ENCODE results near the gene AMER2.
"Not testable (repeated sequence)": the region's sequence is repeated elsewhere in the genome, so short reads cannot be mapped to it uniquely, and the experiment has no call there.

Gene AMER2

DNA sequence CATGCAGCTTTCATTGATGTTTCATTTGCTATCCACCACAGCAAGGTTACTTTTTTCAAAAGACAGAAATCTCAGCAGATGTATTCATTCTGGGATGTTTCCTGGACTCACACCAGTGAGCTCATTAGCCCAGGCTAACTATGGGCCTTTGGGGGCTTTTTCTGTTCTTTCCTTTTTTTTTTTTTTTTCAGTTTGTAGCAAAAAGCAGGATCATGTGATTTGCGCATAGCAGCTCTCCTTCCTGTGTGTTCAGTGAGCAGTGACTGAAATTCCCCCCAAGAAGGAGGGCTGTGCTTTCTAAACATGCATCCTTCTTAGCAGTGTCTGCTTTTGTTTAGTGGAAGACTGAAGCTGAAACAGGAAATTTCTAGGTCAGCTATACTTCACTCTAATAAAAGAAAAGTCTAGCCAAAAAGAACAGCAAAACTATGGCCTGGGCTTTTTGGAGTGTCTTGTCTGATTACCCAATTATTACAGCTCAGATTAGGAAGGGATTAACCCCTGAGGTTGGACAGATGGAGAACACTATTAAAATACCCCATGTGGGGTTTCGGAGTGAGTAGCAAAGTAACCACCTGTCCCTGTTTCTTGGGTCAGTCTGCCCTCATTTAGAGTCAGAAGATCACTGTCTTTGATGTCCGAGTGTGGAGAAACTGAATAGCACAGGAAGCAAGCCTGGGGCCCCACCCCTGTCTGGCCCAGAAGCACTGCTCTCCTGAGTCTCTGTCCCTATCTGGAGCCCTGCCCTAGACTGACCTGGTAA lies 8.9 kb upstream of the AMER2 start:
- DNase-seq: no peak

DNA sequence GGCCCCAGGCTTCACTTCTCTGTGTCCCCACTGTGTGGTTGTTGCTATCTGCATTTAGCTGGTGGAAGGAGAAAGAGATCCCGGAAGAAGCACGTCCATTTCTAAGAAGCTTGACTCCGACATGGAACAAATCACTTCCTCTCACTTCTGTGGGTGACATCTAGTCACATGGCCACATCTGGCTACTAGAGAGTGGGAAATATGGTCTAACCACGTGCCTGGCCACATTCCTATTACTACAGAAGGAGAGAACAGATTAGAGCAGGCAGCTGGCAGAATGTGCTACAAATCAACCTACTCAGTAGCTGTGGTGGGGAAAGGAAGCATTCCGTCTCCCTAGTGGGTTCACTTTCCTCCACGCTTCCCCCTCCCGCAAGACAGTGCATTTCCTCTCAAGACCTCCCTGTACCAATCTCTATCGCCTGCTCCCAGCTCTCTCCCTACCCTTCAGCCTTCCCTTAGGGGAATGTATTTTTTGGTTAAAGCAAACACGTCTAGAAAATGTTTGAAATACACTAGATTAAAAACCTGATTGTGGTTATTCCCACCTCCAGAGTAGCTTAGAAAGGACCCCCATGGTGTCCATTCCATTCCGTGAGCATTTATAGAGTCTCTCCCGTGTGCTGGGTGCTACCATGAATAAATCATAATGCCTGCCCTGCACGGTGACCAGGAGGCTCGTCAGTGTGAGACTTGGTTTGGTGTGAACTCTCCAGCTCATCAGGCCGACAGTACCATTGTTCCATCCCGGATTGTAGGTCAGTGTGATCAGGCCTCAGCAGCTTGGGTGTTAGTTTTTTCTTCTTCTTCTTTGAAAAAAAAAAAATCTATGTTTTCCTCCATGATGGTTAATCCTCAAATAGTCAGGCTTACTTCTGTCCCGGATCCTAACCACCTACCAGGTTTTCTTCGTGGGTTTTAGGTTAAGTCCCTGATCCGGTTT lies 8.0 kb upstream of the AMER2 start:
- no peak for DNase-seq

DNA sequence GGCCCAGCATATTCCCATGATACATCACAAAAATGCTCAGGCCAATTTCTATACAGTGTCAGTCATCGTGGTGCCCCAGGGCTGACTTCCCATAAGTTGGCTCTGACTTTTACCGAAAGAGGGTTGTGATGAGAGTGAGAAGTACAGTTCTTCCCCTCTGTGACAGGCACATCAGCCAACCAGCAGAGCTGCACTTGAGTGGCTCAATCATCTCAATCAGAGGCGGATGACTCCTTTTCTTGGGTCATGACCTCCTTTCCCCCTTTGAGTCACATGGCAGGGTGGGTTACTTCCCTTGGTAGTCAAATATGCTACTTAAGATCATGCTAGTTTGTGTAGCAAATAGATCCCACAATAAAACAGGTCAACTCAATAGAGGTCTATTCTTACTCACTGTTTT lies 6.9 kb upstream of the AMER2 start:
- DNase-seq: no peak

DNA sequence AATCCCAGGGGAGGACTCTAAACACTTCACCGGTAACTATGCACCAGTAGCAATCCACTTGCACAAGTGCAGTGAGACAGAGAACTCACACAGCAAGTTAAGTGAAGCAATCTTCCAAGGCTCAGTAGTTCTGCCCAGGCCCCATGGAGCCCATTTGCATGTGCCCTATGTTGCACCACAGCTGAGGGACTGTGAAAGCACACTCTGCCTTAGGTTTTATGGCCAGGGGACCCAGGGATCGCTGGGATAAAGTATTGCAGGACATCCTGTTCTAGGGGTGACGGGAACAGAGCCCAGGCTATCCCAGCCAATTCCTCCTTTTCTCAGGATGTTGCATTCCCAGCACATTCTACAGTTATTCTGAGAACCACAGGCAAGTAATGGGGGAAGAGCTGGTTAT lies 6.0 kb upstream of the AMER2 start:
- DNase-seq: no peak

DNA sequence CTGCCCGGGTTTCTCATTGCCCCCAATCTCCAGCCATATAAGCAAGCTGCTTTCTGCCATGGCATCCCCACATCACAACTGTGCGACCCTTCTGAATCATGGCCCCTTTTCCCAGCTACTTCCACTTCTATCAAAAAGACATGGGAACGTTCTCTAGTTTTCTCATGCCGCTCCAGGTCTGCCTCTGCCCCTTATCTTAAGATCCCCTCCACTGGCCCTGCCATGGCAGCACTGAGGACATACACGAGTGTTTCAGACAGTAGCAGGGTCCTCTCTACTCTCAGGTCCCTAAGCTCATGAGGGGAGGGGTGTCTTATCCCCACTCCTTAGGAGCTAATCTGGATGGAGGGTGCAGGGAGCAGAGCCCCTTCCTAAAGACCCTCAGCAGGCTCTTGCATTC lies 5.5 kb upstream of the AMER2 start:
- DNase-seq: no peak

DNA sequence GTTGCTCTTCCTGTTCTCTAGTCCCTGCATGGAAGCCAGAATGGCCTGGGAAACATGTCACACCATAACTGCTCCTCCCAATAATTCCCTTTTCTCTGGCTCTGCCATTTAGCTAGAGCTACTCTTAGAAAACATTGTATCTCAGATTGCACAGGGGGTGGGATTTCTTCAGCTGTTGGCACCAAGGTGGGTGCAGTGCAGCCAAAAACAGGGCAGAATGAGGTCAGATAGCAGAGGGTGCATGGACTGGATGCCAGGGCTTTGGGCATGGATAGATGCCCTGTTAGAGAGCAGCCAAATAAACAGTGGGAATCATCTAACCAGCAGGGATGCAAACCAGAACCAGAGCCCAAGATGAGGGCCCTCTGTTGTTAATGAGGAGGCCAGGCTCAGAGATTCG lies 4.9 kb upstream of the AMER2 start:
- no peak for DNase-seq

DNA sequence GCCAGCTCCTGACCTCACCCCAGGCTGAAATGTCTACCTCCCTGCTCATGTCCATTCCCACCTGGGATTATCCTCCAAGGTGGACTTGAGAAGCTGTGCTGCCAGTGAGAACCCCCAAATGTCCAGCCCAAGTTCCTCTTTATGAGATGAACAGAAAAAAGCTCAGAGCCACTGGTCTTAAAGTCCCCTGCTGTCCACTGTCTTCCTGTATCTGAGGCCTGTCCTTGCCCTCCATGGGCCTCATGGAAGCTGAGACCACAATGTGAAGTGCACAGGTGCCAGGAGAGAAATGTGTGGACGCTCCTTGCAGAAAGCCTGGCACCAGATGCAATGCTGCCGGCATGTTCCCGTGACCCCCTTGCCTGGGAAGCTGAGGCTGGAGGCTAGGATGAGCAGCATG lies 3.3 kb upstream of the AMER2 start:
- no peak for DNase-seq

DNA sequence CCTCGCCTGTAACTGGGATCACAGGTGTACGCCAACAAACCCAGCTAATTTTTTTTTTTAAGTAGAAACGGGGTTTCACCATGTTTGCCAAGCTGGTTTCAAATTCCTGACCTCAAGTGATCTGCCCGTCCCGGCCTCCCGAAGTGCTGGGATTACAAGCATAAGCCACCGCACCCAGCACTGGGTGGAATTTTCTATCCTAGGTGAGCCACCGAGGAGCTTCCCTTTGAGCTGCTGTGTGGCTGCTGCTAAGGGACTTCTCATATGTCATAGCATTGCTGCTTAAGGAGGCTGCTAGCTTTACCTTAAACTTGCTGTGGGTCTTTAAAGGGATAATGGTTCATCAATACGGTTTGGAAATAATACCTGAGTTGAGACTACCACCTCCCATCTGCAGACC lies 2.9 kb upstream of the AMER2 start:
- no peak for DNase-seq

DNA sequence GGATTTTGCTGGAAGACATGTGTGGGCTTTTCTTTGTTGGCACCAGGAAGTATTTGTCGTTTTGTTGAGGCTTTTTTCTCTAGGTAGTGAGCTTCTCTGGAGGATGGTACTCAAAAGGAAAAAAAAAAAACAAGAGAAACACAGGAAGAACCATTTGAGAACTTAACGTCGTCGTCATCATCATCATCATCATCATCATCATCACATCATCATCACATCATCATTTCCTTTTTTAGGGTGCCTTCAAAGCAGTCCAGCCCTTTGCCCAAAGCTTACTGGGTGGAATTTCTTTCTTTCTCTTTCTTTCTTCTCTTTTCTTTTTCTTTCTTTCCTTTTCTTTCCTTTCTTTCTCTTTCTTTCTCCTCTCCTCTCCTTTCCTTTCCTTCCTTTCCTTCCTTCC lies 2.2 kb upstream of the AMER2 start:
- no peak for DNase-seq

DNA sequence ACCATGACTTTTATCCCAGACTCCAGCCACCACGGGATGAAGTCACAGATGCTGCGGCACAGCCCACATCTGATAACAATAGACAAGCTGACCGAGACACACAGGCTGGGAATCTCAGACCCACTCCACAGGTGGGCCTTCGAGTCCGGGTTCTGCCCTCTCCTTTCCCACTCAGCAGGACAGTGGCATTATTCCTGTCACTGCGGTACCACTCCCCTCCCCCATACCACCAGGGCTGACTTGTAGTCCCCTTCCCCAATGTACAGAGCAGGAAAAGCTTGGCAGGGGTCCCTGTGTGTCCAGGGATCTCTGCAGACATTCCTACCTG lies 179 bp upstream of the AMER2 start:
- no peak for DNase-seq

DNA sequence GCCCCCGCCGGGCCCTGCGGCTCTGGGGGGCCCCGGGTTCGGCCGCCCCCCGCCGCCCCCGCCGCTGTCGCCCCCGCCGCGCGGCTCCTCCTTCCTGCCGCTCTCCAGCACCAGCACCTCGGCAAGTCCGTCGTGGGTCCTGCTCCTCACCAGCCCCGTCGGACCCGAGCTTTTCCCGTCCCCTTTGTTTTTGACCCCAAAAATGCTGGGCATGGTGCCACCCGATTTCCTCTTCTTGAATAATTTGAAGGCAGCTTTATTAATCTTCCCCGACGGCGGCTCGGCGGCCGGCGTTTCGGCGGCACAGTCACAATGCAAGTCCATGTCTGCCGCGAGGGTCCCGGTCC lies 945 bp downstream of the AMER2 start:
- DNase-seq: no peak

DNA sequence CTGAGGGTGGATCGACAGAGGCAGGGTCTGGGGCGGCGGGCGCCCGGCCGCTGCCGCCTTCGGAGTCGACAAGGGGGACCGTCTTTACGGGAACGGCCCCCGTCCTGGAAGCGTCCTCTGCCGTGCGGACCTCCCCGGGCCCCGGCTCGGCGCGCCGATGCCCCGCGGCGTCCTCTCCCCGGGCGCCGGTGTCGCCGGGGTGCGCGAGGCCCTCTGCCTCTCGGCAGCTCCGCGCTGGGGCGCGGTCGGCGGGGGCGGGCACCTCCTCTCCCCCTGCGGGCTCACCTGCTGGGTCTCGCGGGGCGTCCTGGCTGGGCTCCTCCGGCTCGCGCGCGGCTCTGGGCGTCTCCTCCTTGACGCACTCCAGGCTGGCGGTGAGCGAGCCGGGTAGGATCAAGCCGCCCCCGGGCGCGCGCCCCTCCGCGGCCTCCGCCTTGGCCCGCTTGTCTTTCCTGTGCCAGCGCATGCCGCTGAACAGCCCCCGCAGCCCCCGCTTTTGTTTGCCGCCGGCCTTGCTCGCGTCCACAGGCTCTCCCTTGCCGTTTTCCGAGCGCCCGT lies 1.5 kb downstream of the AMER2 start:
- DNase-seq: no peak

DNA sequence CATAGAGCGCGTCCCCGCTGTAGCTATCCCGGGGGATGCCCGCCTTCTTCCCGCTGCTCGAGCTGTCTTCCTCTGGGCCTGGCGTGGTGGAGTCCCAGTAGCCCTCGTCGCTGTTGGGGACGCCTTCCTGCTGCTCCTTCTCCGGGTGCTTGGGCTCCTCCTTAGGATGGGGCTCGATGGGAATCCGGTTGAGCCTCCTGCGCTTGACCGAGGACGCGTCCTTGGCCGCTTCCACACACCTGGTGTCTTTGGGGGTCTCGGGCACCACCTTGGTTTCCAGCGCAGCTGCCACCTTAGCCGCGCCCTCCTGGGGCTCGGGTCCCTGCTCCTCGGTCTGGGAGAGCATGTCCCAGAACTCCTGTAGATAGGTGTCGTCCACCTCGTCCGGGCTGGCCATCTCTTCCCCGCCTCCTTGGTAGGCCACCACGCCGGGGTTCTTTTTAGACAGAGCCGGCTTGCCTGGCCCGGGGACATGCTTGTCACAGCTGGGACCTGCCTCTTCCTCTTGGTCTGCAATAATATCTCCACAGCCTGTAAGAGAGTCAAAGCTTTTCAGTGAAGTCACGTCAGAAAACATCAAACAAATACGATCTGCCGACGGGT lies 2.0 kb downstream of the AMER2 start:
- no peak for DNase-seq

DNA sequence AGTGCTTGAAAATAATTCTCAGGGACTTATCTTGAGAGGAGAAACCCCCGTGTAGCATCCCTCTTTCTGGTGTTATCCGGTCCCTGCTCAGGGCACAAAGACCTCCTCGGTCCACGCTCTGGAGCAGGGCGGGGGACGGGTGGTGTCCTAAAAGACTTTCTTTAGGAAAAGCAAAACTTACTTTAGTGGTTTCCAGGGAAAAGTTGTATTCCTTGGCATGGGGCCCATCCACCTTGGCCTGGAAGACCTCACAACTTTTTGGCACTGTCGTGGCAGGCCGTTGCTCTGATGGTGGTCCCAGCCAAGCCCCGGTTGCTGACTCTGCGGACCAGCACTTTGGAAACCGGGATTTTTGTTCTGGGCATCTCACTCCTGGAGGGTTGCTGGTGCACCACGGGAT lies 2.7 kb downstream of the AMER2 start:
- no peak for DNase-seq

DNA sequence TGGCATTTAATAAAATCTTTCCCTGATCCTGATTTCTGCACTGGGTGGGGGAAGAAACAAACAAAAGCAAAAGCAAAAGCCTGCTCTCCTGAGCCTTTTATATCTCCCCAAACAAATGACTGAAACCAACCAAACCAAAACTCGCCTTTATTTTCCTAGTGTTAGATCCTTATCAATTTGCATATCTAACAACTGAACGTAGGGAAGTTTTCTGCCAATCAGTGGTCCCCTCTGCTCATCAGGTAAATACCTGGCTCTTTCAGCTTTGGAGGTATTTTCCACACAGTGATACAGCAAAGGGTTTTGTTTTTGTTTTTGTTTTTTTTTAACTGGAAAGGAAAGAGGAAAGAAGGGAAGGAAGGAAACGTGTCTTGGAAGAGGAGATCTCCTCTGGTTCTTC lies 3.3 kb downstream of the AMER2 start:
- DNase-seq: no peak

DNA sequence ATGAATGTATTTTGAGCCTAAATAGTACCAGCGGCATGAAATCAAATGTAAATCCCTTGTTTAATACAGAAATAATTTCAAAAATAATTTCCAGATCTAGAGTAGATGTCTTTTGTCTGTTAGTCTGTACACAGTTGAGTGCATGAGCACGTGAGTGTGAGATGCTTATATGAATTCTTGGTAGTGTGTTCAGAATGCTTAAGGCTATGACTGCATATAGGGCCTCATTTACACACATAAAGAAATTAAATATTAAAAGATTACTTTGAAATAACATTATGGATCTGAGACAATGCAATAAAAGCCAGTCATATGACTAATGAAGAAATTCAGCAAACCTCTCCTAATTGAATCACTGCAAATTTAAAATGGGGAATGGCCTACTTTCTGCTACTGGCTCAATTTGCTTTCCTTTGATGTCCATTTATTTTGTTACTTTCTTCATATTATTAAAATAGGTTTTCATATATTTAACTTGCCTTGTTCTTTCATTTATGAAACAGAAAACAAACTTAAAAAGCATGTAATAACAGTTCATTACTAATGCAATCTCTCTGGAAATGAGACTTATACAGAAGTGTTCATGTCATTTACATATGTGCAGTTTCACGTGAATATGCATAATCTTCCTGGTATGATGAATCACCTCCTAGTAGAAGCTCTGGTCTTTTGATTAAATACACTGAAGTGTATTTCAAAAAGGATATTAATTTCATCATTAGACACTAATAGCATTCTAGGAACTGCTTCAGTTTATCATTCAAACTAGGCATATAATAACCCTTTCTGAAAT lies 4.5 kb downstream of the AMER2 start:
- no peak for DNase-seq

DNA sequence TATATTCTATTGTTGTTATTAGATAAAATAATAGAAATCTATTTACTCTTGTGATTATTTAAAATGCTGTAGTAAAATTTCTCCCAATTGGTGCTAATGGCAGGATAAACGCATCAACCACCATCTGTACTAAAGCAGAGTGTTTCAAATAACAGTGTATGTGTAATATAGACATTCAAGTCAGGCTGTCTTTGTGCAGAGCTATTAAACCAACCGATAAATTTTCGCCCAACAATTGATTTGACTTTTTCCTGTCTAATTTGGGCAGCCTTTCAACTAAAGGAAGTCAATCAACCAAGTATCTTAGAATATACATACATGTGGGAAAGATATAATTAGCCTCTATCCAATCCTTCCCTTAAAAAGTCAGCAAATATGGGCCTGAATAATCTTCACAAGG lies 5.8 kb downstream of the AMER2 start:
- no peak for DNase-seq

DNA sequence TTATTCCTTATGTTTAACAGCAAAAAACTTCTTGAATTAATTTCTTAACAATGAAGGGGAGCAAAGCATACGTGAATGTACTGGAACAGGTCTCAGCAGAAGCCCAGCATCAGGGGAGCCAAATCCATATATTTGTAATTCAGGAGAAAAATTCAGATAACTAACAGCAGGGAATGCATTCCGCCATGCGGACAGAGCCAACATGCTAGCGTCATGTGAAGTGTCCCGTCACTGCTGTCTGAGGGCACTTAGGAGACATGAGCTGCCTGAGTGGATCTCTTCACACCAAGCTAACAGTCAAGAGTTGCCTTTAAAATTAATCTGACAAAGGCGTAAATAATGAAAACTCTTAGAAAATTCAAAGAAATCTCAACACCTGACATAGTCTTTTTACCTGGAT lies 6.4 kb downstream of the AMER2 start:
- no peak for DNase-seq

DNA sequence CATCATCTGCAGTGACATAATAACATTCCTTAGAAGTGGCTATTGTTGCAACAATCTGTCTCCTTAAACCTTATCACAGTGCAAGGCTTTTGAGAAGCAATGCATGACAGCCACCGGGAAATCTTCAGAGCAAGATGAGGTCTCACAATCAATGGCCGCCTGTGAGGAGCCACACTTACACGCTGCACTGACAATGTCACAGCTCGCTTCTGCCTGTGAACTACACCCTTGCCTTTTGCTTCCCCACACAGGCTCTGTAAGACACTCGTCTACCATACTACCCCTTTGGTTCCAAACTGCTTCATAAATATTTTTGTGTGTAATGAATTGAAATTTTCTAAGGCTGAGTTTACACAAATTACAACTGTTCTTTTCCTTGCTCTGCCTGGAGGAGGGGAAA lies 6.9 kb downstream of the AMER2 start:
- DNase-seq: not testable (repeated sequence)

DNA sequence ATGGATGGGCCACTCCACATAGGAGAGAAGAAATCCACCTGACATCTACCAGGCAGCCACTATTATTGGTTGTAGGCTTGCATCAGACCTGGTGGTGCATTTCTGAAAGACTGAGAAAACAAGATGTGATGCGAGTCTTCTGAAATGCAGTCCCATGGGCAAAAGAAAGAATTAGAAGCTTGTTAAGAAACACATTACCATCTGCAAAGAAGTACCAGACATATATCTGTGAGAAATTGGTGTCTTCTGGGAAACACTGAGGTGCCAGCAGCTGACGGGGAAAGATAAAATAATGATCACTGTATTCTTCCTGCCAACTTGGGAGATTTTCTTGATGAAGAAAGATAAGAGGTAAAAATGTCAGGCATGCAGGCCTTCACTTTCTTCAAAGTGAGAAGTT lies 14.4 kb downstream of the AMER2 start:
- DNase-seq: no peak

DNA sequence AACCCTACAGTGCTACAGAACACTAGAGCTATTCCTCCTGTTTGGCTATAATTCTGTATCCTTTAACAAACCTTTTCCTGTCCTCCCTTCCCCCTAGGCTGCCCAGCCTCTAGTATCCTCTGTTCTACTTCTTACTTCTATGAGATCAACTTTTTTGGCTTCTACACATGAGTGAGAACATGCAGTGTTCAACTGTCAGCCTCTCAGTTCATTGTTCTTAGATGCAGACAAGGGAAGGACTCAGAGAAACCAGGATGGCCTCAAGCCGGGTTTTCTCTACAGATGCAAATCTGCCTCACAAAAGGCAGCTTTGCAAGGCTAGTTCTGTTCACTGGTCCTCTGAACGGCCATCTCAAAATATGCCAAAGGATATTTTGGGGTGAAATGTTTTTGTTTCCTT lies 18.4 kb downstream of the AMER2 start:
- no peak for DNase-seq

DNA sequence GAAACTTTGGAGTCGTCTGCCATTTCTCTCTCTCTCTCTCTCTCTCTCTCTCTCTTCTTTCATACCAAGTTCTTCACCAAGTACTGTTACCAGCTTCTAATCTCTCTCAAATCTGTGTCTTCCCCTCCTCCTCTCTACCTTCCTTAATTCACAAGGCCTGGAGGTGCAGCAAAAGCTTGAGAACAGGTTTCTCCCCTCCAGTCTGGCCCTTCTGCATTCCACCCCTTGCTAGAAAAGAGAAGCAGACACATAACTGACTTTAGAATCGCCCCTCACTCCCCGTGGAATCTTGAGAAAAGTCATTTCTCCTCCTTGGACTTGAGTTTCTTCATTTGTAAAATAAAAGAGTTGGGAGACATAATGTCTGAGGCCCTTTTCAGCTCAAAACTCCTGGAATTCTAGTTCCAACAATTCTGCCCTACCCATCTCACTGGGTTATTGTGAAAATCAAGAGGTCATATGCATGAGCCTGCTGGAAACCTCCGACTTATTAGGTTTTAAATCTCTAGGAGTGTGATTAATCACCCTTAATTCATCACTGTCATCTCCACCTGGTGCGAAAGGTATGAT lies 20.4 kb downstream of the AMER2 start:
- no peak for DNase-seq

DNA sequence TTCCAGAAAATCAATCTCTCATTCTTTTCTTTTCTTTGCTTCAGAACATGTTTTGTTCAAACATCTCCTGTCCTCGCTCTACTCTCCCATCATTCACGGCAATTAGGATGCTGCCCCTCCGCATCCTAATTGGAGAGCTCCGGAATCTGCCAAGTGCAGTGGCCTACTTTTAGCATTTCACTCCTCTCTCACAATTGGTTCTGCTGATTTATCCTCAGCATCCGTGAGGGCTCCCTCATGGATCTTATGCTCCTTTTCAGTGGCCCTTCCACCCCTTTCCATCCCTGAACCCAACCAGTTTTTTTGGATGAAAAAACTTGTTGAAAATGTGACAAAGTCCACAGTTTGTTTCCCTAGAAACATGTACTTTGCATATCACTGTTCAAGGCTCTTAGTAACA lies 22.4 kb downstream of the AMER2 start:
- no peak for DNase-seq
